ENCODE measurements around the gene LRRC3C.
"Not testable (repeated sequence)": the region's sequence is repeated elsewhere in the genome, so short reads cannot be mapped to it uniquely, and the experiment has no call there.

LRRC3C gene

GRCh38 chr17:39925282-39926134, 2.0 kb upstream of the LRRC3C start:
- DNase-seq: no peak

GRCh38 chr17:39926135-39926587, 1.4 kb upstream of the LRRC3C start:
- no peak for DNase-seq

GRCh38 chr17:39926588-39927100, 888 bp upstream of the LRRC3C start:
- no peak for DNase-seq

- no peak for DNase-seq
Observed at GRCh38 chr17:39927929-39928857, 661 bp downstream of the LRRC3C start.

GRCh38 chr17:39928858-39929645, 1.5 kb downstream of the LRRC3C start:
- no peak for DNase-seq

DNA sequence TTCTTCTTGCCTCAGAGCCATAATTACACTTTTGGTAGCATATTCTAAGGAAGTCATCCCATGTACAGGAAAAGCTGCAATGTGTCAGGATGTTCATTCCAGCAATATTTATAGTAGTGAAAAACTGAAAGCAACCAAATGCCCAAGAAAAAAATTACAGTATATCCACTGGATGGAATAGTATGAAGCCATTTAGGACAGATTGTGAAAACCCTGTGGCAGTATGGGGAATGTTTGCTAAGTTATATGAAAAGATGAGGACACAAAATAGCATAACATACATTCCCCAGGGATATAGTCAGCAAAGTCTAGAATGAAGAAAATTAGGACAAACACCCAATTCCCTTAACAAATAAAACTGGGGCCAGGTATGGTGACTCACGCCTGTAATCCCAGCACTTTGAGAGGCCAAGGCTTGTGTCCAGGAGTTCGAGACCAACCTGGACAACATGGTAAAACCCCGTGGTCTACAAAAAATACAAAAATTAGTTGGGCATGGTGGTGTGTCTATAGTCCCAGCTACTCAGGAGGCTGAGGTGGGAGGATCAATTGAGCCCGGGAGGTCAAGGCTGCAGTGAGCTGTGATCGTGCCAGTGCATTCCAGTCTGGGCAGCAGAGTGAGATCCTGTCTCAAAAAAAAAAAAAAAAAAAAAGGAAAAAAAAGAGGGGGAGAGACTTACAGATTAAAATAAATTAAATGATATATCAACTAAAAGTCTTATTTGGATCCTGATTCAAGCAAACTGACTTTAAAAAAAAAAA, 2.3 kb downstream of the LRRC3C start:
- DNase-seq: no peak

DNA sequence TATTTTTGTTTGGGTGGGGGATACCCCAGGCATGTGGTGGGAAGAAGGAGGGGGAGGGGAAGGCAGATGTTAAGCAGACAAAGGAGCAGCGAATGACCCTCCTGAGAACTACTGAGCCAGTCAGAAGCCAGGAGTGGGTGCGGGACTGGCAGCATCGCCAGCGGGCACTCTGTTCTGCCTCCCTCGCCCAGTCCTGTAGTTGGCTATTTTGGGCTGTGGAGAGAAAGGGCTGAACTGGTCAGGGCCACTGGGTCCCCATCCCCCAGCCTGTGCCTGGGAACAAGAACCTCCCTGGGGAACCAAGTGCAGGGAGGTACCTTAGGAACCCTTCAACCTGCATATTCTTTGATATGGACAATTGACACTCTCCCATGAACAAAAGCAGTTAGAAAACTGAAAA, 6.4 kb downstream of the LRRC3C start:
- DNase-seq: no peak

DNA sequence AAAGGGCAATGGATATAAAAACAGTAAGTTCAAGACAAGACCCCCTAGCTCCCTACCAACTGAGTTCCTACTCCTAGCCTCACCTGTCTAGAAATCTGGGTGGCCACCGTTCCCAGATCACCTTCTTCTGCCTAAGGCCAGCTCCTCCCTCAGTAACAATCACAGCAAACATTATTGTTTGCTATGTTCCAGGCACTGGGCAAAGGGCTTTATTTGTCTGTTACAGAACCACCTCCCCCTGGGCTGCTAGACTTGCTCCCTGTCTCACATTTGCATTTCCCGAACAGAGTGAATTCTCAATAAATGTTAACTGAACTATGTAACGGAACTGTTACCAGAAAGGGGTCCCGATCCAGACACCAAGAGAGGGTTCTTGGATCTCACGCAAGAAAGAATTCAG, 6.8 kb downstream of the LRRC3C start:
- DNase-seq: no peak

DNA sequence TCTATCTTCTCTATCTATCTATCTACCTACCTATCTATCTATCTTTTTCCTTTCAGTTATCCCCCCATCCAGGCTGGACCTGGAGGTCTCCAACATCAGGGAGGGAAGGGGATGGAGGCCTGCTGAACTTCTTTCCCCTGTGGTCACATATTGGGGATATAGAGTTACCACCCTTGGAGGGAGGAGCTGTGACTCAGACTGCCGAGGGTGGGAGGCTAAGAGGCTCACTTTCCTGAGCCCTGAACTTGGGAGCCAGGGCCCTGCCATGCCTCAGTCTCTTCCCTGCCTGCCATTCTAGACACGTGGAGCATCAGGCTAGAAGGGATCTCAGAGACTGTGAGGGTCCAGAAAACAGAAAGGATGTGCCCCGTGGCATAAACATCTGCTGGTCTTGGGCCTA, 8.4 kb downstream of the LRRC3C start:
- no peak for DNase-seq

DNA sequence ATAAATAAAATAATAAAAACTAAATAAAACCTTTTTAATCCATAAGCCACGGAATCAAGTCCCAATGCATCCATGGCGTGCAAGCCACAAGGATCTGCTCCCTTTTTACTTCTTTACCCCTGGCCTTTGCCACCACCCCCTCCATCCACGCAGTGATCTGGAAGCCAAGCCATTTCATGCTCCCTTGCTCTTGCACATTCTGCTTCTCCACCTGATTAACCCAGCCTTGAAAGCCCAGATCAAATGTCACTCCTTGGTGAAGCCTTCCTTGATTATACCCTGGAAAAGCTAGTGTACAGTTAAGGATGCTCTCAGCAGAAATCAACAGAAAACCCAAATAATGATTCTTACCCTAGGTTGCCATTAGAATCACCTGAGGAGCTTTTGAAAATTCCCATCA, 9.9 kb downstream of the LRRC3C start:
- no peak for DNase-seq

DNA sequence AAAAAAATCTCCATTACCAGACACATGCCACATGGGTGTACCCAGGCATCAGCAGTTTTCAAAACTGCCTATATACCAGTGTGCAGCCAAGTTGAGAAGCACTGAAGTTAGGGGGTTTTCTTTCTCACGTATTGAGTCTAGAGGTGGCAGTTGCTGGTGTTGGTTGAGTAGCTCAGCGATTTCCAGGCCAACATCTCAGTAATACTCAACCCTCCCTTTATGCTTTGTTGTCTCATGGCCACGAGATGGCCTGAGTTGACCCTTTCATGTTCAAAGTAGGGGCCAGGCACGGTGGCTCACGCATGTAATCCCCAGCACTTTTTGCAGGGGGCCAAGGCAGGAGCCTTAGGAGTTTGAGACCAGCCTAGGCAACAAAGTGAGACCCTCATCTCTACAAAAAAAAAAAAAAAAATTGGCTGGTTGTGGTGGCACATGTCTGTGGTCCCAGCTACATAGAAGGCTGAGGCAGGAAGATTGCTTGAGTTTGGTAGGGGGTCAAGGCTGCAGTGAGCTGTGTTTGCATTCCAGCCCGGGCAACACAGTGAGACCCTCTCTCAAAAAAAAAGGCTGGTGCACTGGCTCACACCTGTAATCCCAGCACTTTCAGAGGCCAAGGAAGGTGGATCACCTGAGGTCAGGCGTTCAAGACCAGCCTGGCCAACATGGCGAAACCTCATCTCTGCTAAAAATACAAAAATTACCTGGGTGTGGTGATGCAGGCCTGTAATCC, 10.8 kb downstream of the LRRC3C start:
- no peak for DNase-seq

DNA sequence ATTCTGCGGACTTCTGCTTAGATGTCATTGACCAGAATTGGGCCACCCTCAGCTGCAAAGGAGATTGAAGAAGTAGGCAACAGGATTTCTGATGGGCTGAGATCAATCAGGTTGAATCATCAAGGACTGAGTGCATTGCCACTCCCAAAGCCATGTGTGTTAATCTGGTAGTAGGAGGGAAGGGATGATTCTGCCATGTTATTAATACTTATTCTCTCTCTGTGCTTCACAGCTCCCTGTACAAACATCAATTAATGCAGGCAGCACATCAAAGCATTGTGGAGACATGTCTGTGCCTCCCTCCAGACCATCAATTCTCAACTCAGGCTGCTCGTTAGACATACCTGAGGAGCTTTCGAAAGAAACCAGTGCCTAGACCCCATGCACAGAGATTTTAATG, 11.6 kb downstream of the LRRC3C start:
- no peak for DNase-seq

DNA sequence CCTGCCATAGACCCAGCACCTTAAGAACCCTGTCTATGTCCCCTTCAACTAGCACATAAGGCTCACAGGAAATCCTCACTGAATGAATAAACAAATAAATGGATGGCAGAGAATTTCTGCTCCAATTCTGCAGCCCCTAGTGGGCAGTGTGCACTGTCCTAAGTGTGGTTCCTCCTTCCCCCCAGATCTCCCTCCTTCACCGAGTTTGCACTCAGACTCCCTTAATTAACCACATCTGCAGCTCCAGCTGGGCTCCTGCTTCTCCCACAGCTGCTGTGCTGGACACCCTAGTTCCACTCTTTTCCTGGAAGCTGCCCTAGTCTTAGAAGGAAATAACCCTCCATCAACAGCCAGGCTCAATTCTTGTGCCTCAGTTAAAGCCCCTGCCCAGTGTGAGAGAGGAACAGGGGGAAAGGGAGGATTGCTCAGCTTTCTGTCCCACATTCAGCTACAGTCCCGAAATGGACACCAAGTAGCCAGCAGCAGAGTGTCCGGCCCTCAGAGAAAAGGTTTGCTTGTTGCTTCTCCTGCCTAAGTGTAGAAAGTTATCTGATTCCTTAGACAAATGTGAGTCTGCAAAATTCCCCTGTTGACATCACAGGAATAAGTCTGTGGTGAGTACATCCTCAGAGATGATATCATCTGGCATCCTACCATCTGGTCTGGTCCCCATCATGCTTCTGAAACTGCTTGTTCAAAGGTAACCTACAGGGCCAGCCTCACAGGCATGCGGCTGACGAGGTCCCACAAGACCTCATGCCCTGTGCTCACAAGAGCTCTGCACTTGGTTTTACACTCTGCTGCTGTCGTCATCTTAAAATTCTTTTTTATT, 12.3 kb downstream of the LRRC3C start:
- DNase-seq: no peak

- DNase-seq: no peak
Observed at GRCh38 chr17:39943702-39944392, 16.3 kb downstream of the LRRC3C start.

DNA sequence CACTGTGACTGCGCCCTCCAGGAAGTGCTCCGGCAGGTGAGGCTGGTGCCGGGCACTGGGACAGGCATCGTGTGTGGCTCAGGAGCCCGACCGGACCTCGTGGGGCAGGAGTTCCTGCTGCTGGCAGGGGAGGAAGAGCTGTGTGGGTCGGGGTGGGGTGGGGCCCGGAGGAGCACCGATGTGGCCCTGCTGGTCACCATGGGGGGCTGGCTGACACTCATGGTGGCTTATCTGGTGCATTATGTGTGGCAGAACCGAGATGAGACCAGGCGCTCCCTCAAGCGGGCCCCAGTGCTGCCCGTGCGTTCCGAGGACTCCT, 16.8 kb downstream of the LRRC3C start:
- no peak for DNase-seq

DNA sequence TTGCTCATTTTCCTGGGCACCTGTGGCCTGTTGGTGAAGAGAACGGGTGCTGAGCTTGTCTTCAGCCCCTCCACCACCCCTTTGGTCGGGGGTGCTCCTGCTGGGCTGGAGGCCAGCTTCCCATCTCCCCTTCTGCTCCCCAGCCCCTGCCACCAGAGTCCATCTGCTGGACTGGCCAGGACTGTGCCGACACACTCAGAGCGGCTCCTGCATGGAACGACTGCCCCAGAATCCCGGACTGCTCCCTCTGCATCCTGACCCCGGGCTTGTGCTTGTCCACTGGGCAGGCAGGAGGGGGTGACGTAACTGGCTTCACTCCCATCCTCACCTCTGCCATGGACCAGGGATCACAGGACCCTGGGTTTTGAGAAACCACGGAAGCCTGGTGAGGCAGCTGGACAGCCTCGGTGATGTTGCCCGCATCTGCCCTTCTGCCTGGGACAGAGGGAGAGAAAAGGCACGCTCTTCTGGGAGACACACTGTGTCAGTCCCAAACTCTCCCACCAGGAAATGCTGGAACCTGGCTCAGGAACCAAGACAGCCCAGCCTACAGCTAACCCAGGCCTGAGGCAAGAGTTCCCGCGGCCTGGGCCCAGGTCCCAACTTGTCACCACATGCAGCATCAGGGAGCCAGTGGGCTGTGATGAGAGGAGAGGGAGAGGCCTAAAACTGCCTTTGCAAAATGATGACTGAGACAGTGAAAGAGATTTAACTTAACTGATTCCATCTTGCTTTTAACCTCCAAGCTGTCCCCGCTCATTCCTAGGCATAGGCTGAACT, 19.2 kb downstream of the LRRC3C start:
- no peak for DNase-seq

GRCh38 chr17:39948489-39948828, 20.9 kb downstream of the LRRC3C start:
- DNase-seq: not testable (repeated sequence)

- DNase-seq: no peak
Observed at GRCh38 chr17:39949028-39949427, 21.5 kb downstream of the LRRC3C start.

DNA sequence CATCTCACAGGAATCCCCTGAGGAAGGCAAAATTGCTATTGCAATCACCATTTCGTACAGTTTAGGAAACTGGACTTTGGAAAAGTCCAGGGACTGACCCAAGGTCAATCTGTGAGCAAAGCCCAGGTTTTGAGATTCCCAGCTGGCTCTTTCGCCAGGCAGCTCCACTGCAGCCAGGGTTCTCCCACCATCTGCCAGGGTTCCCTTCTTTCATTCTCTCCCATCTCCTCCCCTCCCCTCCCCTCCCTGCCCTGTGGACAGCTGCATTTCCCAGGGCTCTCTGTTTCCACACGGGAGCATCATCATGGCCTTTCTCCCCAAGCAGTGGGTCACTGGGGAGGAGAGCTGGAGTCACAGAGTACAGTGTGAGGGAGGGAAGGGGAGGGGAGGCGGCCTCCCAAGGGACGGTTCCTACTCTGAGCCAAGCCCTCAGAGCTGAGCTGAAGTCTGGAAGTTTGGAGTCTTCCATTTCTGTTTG, 23.4 kb downstream of the LRRC3C start:
- no peak for DNase-seq

Measured in NCI-H187 treated with DMSO at 0.1 percent for 48 hours (cell line).